Endodermal cell (in vitro differentiated cells): ENCODE data around the gene KLHL40. TPM values are rescaled to one million over a fixed set of nuclear protein-coding genes. Genes with fewer than 3 reads are reported as not detected.

Source experiments
- DNase-seq: peaks from one replicate; pipeline ENCODE4 v3.0.0-alpha.2; 2017
- H3K27ac ChIP-seq: 2 replicates; pipeline ENCODE4 v1.5.1; 2013; ENCODE audit warnings: mild to moderate bottlenecking, low read depth, low read length, moderate library complexity
- H3K27me3 ChIP-seq: 2 replicates; pipeline ENCODE4 v1.6.1; 2013; ENCODE audit warnings: mild to moderate bottlenecking, low read length, moderate library complexity; ENCODE audit not compliant: insufficient read depth, control insufficient read depth, poor library complexity, severe bottlenecking
- H3K36me3 ChIP-seq: 2 replicates; pipeline ENCODE4 v1.7.0; 2013; ENCODE audit warnings: mild to moderate bottlenecking, low read length, moderate library complexity; ENCODE audit not compliant: control insufficient read depth, insufficient read depth
- H3K4me1 ChIP-seq: one replicate; pipeline ENCODE4 v1.7.0; 2013; ENCODE audit warnings: low read length; ENCODE audit not compliant: control insufficient read depth, insufficient read depth
- H3K4me3 ChIP-seq: 2 replicates; pipeline ENCODE4 v1.5.1; 2013; ENCODE audit warnings: mild to moderate bottlenecking, low read length, moderate library complexity
- H3K9ac ChIP-seq: 2 replicates; pipeline ENCODE4 v1.6.1; 2013; ENCODE audit warnings: mild to moderate bottlenecking, low read length, moderate library complexity; ENCODE audit not compliant: poor library complexity, severe bottlenecking; ENCODE audit errors: extremely low read depth
- H3K9me3 ChIP-seq: 2 replicates; pipeline ENCODE4 v1.6.1; 2013; ENCODE audit warnings: mild to moderate bottlenecking, low read length, moderate library complexity; ENCODE audit not compliant: control insufficient read depth
- H3K27ac Mint-ChIP-seq: 2 replicates; pipeline ENCODE4 v1.8.0; 2020; ENCODE audit warnings: mixed read lengths
- H3K27me3 Mint-ChIP-seq: 2 replicates; pipeline ENCODE4 v1.8.0; 2021; ENCODE audit warnings: mild to moderate bottlenecking, mixed read lengths; ENCODE audit not compliant: insufficient read depth
- H3K36me3 Mint-ChIP-seq: 2 replicates; pipeline ENCODE4 v1.8.0; 2020; ENCODE audit warnings: low read depth, mixed read lengths
- H3K4me1 Mint-ChIP-seq: 2 replicates; pipeline ENCODE4 v1.8.0; 2020; ENCODE audit warnings: mixed read lengths
- H3K4me3 Mint-ChIP-seq: 2 replicates; pipeline ENCODE4 v1.8.0; 2020; ENCODE audit warnings: mild to moderate bottlenecking, moderate library complexity, mixed read lengths
- H3K9me3 Mint-ChIP-seq: 2 replicates; pipeline ENCODE4 v1.8.0; 2020; ENCODE audit warnings: mild to moderate bottlenecking, mixed read lengths
- WGBS, 2 experiments: methylation state at CpG; one replicate each; pipeline versions ENCODE4 v1.1.5 to v1.1.7; 2013; ENCODE audit warnings: missing lambda C conversion rate in 2 of 2, mixed read lengths in 1 of 2; ENCODE audit not compliant: insufficient coverage in 1 of 2, insufficient read length in 1 of 2; 5-methylcytosine and 5-hydroxymethylcytosine counted together
- total RNA-seq, 2 donors: library from RNA; stranded (reverse); fragmentation: NEBNext Ultra II Directional in 1 of 2; extraction: Animal tissue kit (Norgen Biotek cat#: 25700) in 1 of 2; gene quantifications; 2 replicates in 1 of 2; 3 replicates in 1 of 2; pipeline ENCODE4 v1.2.1, GENCODE V29; 2021
- TF ChIP-seq, protein P1 (sequence below): fragments of 200-600 bp; sonication (generic); conservative IDR thresholded peaks from 2 replicates; pipeline ENCODE4 v1.5.0; 2021; ENCODE audit warnings: antibody characterized with exemption, mild to moderate bottlenecking

Gene KLHL40
- total RNA-seq, 2 donors from 2014 or later: not detected

DNA sequence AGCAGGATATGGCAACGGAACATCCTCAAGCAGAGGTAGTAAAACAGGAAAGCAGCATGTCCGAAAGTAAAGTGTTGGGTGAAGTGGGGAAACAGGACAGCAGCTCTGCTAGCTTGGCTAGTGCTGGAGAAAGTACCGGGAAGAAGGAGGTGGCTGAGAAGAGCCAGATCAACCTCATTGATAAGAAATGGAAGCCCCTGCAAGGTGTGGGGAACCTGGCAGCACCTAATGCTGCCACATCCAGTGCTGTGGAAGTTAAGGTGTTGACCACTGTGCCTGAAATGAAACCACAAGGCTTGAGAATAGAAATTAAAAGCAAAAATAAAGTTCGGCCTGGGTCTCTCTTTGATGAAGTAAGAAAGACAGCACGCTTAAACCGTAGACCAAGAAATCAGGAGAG is 46.1 kb upstream of the KLHL40 start:
- no peaks in the 10 kb centered on the region for H3K4me1 ChIP-seq
- H3K27ac Mint-ChIP-seq: no peak overlapping the region
- H3K9me3 Mint-ChIP-seq: no peaks in the 10 kb centered on the region
- H3K9ac ChIP-seq: no peak overlapping the region
- no peak overlapping the region for H3K4me3 Mint-ChIP-seq
- H3K36me3 Mint-ChIP-seq: peaks cover 47% of the 10 kb centered on the region
- no peak overlapping the region for H3K27ac ChIP-seq
- no peak for DNase-seq
- H3K27me3 ChIP-seq: no peaks in the 10 kb centered on the region
- TF ChIP-seq, protein P1, sequence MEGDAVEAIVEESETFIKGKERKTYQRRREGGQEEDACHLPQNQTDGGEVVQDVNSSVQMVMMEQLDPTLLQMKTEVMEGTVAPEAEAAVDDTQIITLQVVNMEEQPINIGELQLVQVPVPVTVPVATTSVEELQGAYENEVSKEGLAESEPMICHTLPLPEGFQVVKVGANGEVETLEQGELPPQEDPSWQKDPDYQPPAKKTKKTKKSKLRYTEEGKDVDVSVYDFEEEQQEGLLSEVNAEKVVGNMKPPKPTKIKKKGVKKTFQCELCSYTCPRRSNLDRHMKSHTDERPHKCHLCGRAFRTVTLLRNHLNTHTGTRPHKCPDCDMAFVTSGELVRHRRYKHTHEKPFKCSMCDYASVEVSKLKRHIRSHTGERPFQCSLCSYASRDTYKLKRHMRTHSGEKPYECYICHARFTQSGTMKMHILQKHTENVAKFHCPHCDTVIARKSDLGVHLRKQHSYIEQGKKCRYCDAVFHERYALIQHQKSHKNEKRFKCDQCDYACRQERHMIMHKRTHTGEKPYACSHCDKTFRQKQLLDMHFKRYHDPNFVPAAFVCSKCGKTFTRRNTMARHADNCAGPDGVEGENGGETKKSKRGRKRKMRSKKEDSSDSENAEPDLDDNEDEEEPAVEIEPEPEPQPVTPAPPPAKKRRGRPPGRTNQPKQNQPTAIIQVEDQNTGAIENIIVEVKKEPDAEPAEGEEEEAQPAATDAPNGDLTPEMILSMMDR: no peak
- 97 to 100% methylated on average over 6 of the region's 6 CpGs for WGBS, 2 experiments
- H3K9me3 ChIP-seq: no peaks in the 10 kb centered on the region
- no peaks in the 10 kb centered on the region for H3K4me1 Mint-ChIP-seq
- H3K27me3 Mint-ChIP-seq: no peaks in the 10 kb centered on the region
- no peak overlapping the region for H3K4me3 ChIP-seq
- peaks cover 96% of the 10 kb centered on the region for H3K36me3 ChIP-seq

DNA sequence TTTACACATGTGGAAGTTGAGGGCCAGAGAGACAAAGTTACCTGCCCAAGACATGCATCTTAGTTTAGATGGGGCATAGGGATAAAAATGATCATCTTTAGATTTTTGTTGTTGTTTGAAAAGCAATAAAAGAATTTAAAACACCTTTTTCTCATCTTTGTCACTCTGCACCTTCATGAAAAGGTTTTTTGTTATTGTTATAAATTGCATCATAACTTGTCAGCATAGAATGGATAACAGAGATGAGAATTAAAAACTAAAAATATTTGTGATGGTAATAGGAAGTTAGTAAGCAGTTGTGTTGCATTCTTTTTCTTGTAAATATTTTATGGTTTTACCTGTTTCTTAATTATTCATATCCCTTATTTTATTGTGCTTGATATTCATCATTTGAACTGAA is 45.2 kb upstream of the KLHL40 start:
- no peak overlapping the region for H3K27ac ChIP-seq
- H3K9ac ChIP-seq: no peak overlapping the region
- H3K36me3 ChIP-seq: peaks cover 95% of the 10 kb centered on the region
- H3K27me3 Mint-ChIP-seq: no peaks in the 10 kb centered on the region
- H3K9me3 Mint-ChIP-seq: no peaks in the 10 kb centered on the region
- H3K9me3 ChIP-seq: no peaks in the 10 kb centered on the region
- TF ChIP-seq, protein P1: no peak
- no peaks in the 10 kb centered on the region for H3K4me1 ChIP-seq
- no peak overlapping the region for H3K4me3 Mint-ChIP-seq
- H3K36me3 Mint-ChIP-seq: peaks cover 51% of the 10 kb centered on the region
- no peaks in the 10 kb centered on the region for H3K4me1 Mint-ChIP-seq
- no peak overlapping the region for H3K4me3 ChIP-seq
- H3K27ac Mint-ChIP-seq: no peak overlapping the region
- DNase-seq: no peak
- H3K27me3 ChIP-seq: no peaks in the 10 kb centered on the region

DNA sequence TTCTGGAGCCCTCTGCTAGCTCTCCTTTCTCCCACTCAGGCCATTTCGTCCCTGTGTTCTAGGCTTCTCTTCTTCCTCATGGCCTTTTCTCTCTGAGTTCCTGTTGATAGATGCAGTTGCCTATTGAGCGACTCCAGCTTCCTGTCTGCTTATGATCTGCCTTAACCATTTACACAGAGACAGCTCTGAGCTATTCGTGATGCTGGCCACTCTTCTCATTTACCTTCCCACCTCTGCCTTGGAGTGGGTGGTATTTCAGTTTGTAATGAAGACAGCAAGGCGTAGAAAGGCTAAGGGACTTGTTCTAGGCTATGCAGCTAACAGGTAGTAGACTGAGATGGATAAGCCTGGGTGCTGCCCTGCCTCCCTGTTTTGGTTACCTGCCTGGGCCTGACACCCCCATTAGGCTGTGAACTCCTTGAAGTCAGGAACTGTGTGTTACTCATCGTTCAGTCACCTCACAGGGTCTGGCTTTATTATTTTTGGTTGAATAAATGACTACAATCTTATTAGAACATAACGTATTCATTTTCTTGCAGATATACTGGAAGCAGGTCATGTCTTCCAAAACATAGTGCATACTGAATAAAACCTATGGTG is 44.5 kb upstream of the KLHL40 start:
- Mint-ChIP-seq H3K36me3 (peaks cover 54% of the 10 kb centered on the region), H3K27ac (no peak overlapping the region), H3K9me3 (no peaks in the 10 kb centered on the region), H3K4me1 (no peaks in the 10 kb centered on the region), H3K27me3 (no peaks in the 10 kb centered on the region), H3K4me3 (no peak overlapping the region)
- H3K9ac ChIP-seq: no peak overlapping the region
- H3K4me3 ChIP-seq: no peak overlapping the region
- TF ChIP-seq, protein P1: no peak
- 95 to 100% methylated on average over 2 to 6 of the region's 6 CpGs for WGBS, 2 experiments
- H3K36me3 ChIP-seq: peaks cover 96% of the 10 kb centered on the region
- no peak overlapping the region for H3K27ac ChIP-seq
- H3K9me3 ChIP-seq: no peaks in the 10 kb centered on the region
- no peaks in the 10 kb centered on the region for H3K4me1 ChIP-seq
- no peaks in the 10 kb centered on the region for H3K27me3 ChIP-seq
- DNase-seq: no peak
